Epithelial cell of esophagus (primary cell): ENCODE data around the gene SLC25A44.
A peak's percentile ranks its signal among the peaks of the same experiment; 100 is the strongest.

ENCODE experiments used
- DNase-seq: peaks from one replicate; pipeline ENCODE4 v3.0.0; 2010; ENCODE audit warnings: low read depth
- H3K4me3 ChIP-seq: 2 replicates; pipeline ENCODE4 v1.5.1; 2011; ENCODE audit warnings: mild to moderate bottlenecking, low read length, control low read depth
- CTCF ChIP-seq: IDR thresholded peaks from 2 replicates; pipeline ENCODE4 v1.5.1; 2011; ENCODE audit warnings: low read depth, mild to moderate bottlenecking, low read length, control low read depth, inconsistent platforms; ENCODE audit not compliant: insufficient read depth; ENCODE audit errors: missing control alignments

The SLC25A44 gene

GRCh38 chr1:156149374-156150332 lies 44.3 kb upstream of the SLC25A44 start:
- no peak overlapping the region for H3K4me3 ChIP-seq
- DNase-seq, result no peak
- no peak for TF ChIP-seq CTCF

GRCh38 chr1:156150333-156151011 lies 43.4 kb upstream of the SLC25A44 start:
- no peak for DNase-seq
- TF ChIP-seq CTCF, result no peak
- H3K4me3 ChIP-seq, result no peak overlapping the region

GRCh38 chr1:156151093-156151688 lies 42.7 kb upstream of the SLC25A44 start:
- peak; percentile 68 for DNase-seq
- H3K4me3 ChIP-seq, result no peak overlapping the region
- no peak for TF ChIP-seq CTCF

GRCh38 chr1:156152628-156153027 lies 41.3 kb upstream of the SLC25A44 start:
- DNase-seq, result no peak
- H3K4me3 ChIP-seq, result no peak overlapping the region
- TF ChIP-seq CTCF, result no peak

GRCh38 chr1:156153362-156153761 lies 40.5 kb upstream of the SLC25A44 start, which contains the start of gene SEMA4A:
TSS of gene SEMA4A (plus strand) at chr1:156153585. CDS start at chr1:156154579, 994 bp downstream.
- no peak for TF ChIP-seq CTCF
- peak within 1 kb of the TSS; percentile 38 for H3K4me3 ChIP-seq

GRCh38 chr1:156154317-156154749 lies 39.6 kb upstream of the SLC25A44 start:
- TF ChIP-seq CTCF, result no peak
- no peak for DNase-seq
- peak overlapping the region; percentile 38 for H3K4me3 ChIP-seq

More at GRCh38 chr1:156153362-156153761, 40.5 kb upstream of the SLC25A44 start, which contains the start of gene SEMA4A:
- peak; percentile 94 for DNase-seq
